ENCODE data around the gene GFOD1. TPM values are rescaled to one million over a fixed set of nuclear protein-coding genes. Genes with fewer than 3 reads are reported as not detected.
"Not testable (repeated sequence)": the region's sequence is repeated elsewhere in the genome, so short reads cannot be mapped to it uniquely, and the experiment has no call there.

The GFOD1 gene
- total RNA-seq, 1 donor from 2014 or later: 32.2 TPM

GRCh38 chr6:13339863-13340630 lies 147.4 kb downstream of the GFOD1 start:
- FAIRE-seq: no peak
- no peak for DNase-seq (ENCODE audit: low spot score in 2 of 2)

DNA sequence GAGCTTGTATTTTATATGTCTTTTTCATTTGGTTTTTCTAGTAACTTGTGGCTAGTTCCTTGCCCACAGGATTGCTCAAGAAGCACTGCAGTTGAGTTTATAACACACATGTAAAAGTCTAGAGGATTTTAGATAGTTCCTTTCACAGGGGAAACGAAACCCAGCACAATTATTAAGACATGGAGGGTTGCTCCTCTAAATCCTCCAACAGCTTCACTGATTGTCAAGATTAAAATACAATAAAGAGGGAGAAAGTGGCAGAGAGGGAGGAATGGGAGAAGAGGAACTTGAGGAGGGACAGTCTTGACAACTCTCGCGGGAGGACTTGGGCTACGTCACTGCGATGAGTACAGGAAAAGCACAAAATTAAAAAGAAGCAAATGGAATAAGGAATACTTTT lies 149.4 kb downstream of the GFOD1 start:
- no peak for FAIRE-seq
- no peak for DNase-seq (ENCODE audit: low spot score in 2 of 2)

DNA sequence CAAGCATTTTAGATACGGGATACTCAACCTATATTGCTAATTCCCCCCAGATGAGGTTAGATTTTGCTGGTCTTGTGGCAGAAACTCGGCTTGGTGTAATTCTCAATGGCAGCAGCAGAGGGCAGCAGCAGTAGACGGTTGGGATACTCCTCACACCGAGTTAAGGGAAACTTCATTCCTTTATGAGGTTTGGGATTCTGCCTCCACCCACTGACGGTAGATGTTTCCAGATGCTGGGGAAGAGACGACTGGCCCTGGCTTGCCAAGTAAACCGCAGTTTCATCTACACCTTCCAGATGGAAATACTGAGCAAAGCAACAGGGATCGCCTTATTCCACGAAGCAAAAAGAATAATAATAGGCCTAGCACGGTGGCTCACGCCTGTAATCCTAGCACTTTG lies 150.8 kb downstream of the GFOD1 start:
- FAIRE-seq (no peak), DNase-seq (ENCODE audit: low spot score in 2 of 2) (peak; percentile 40 to 67)

DNA sequence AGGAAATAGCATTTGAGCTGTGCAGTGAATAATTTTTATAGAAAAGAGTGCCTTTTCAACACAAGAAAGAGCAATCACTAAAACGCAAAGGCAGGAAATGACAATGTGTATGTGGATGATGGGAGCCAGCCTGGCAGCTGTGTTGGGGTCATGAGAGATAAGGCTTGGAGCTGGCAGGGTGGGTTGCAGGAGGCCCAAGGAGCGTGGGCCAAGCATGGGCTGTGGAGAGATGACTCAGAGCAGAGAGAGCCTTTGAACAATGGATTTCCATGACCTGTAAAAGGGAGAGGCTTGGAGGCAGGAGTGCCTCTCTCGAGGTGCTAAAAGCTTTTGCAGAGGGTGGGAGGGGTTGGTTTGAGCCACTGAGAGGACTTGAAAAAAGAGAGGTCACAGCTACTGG lies 152.4 kb downstream of the GFOD1 start:
- no peak for DNase-seq (ENCODE audit: low spot score in 2 of 2)
- no peak for FAIRE-seq

DNA sequence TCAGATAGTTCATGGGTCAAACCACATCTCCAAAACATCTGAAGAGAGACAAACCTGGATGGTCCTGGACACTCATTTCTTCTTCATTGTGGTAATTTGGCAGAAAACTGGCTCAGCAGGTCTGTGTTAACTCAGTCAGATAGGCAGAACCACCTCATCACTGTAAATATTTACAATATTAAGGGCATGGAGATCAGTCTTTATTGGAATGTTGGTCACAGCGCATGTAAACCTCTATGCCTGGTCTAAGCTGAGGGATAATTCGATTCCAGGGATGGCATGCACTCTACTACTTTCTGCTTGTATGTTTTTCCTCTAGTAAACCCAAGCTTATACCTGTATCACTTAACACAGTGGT lies 155.1 kb downstream of the GFOD1 start:
- DNase-seq (ENCODE audit: low spot score in 2 of 2) (no peak), FAIRE-seq (no peak)

GRCh38 chr6:13331516-13332348 lies 155.7 kb downstream of the GFOD1 start:
- FAIRE-seq (no peak), DNase-seq (ENCODE audit: low spot score in 2 of 2) (no peak)

GRCh38 chr6:13328875-13329183 lies 158.6 kb downstream of the GFOD1 start:
- no peak for DNase-seq (ENCODE audit: low spot score in 2 of 2)
- no peak for FAIRE-seq

DNA sequence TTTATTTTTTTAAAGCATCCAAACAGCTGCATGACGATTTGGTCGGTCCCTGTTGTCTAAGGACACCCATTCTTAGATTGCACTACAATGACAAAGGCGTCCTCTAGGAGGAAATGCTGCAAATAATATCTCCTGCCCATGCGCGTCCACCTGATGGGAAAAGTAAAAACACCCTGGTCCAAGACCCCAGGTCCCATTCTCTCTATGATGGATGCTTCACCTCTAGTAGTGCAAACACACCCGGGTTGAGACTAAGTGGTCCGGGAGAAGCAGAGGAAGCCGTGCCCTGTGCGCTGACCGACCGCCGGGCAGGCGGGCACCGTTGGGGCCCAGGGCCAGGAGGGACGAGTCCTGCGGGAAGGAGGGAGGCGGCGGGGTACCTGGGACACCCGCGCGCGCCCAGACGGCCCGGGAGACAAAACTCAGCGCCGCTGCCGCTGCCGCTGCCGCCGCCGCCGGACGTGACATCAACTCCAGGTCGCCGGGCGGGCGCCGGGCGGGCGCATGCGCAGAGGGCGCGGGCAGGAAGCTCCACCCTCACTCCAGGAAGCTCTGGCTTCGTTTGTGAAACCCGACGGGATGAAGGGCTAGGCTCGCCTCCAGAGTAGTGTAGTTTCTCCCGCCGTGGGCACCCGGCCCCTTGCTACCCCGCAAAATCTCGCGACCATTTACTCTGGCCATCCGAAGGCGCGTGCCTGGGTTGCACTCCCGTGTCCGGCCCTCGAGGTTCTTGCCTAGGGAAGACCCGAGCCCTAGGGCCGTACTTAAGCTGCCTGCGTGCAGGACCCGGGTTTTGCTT lies 159.1 kb downstream of the GFOD1 start, which contains the start of gene TBC1D7:
Gene TBC1D7, minus strand, starts transcription at position 462 of the 799 bp plus-strand sequence. CDS start 1,639 bp downstream, outside the sequence.
- DNase-seq (ENCODE audit: low spot score in 2 of 2): peak; percentile 84 to 88
- FAIRE-seq: no peak

GRCh38 chr6:13327691-13328075 lies 159.7 kb downstream of the GFOD1 start:
- no peak for FAIRE-seq

GRCh38 chr6:13326031-13326586 lies 161.3 kb downstream of the GFOD1 start:
- not testable (repeated sequence) for FAIRE-seq; DNase-seq (ENCODE audit: low spot score in 2 of 2)

More at GRCh38 chr6:13327691-13328075, 159.7 kb downstream of the GFOD1 start:
- DNase-seq (ENCODE audit: low spot score in 2 of 2): no peak

DNA sequence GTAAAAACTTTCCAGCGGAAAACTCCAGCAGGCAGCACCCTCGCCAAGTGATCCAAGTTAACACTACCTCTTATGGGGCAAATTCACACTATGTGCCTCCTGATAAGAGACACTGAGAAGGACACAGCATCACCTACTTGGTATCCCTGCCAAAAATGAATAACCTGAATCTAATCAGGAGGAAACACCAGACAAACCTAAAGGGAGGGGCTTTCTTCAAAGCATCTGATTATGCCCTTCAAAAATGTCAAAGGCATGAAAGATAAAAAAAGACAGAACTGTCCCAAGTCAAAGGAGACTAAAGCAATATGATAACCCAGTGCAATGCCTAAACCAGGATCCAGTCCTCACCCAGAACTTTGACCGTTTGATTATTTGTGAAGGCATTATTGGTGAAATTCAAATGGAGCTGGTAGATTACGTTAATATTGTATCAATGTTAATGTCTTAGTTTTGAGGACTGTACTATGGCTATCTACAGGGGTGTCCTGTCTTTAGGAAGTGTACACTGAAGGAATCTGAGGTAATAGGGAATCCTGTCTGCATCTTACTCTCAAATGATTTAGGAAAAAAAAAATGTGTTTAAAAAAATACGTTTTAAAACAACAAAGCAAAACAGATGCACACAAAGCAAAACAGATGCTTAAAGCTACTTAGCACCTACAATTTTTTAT lies 167.4 kb downstream of the GFOD1 start:
- DNase-seq (ENCODE audit: low spot score in 2 of 2) (no peak), FAIRE-seq (no peak)

DNA sequence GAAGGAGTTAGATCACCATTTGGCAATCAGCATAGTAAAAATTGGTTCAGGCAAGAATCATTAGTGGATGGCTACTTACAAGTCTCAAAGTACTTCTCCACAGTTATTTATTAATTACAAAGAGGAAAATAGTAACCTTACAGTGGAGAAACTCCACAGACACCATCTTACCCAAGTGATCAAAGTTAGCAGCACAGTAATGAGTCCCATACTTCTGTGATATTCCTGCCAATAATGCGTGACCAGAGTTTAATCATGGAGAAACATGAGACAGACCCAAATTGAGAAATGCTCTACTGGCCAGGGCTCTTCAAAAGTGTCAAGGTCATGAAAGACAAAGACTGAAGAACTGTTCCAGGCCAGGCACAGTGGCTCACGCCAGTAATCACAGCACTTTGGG lies 168.6 kb downstream of the GFOD1 start:
- DNase-seq (ENCODE audit: low spot score in 2 of 2): no peak
- FAIRE-seq: no peak

DNA sequence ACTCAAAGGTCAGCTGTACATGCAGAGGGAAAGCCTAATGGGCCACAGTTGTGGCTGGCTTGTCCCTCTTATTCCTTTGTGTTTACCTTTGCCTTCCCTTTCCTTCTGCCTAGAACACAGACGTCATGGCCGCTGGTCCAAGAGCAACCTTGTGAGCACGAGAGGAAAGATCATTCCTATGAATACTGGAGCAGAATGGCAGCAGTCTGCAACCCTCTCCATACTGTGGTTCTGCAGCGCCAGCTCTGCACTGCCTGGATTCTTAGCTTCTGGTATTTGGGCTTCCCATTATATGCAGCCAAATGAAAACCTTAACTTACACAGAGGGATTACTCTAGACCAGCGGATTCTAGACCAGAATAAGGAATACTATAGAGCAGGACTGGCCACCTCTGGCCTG lies 171.5 kb downstream of the GFOD1 start:
- FAIRE-seq (no peak), DNase-seq (ENCODE audit: low spot score in 2 of 2) (no peak)

DNA sequence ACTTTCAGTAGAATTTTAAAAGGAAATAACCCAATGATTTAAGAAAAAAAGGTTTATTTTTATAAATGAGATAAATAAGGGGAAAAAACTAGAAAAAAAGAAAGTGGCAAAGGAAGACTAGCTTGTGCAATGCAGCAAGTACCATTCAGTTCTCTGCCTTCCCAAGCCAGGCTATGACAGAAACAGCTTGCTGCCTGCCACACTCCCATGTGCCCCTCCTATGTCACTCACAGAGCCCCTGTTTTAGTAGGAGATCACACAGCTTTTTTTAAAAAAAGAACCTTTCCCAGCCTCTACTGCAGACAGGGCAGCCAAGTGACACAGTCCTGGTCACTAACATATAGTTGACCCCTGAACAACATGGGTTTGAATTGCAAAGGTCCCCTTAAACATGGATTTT lies 172.6 kb downstream of the GFOD1 start:
- no peak for DNase-seq (ENCODE audit: low spot score in 2 of 2)

GRCh38 chr6:13311155-13311554 lies 176.2 kb downstream of the GFOD1 start:
- FAIRE-seq: no peak
- DNase-seq (ENCODE audit: low spot score in 2 of 2): no peak

More for the DNA sequence above, 172.6 kb downstream of the GFOD1 start:
- no peak for FAIRE-seq

GRCh38 chr6:13308332-13308731 lies 179.1 kb downstream of the GFOD1 start:
- DNase-seq (ENCODE audit: low spot score in 2 of 2) (no peak), FAIRE-seq (no peak)

Data from frontal cortex (tissue), 4 donors.